H1 (cell line): ENCODE results near the gene CXCL17. TPM values are rescaled to one million over a fixed set of nuclear protein-coding genes. Genes with fewer than 3 reads are reported as not detected.
A peak's percentile ranks its signal among the peaks of the same experiment; 100 is the strongest.

Experiments used
- CTCF ChIA-PET: fragments of 300-600 bp; sonication (Branson Sonifier 250); formaldehyde crosslinking; loops from one replicate; lab custom pipeline; 2021; ENCODE audit not compliant: partially characterized antibody; lab: Charles Lee
- POLR2A ChIA-PET: fragments of 300-600 bp; sonication (Branson Sonifier 250); formaldehyde crosslinking; loops from one replicate; lab custom pipeline; 2021; ENCODE audit warnings: inconsistent platforms; ENCODE audit not compliant: partially characterized antibody; lab: Charles Lee
- DNase-seq, 2 experiments: peaks; one replicate each; pipeline versions ENCODE4 v3.0.0 to v3.0.0-alpha.2; 2010 to 2022; ENCODE audit warnings: low spot score in 2 of 2, low read depth in 1 of 2, mixed read lengths in 1 of 2
- FAIRE-seq: peaks from 2 replicates; lab custom pipeline; 2011; peaks lifted over from hg19 to GRCh38; lab: Jason Lieb, UNC
- H2AFZ ChIP-seq: 2 replicates; pipeline ENCODE4 v1.8.1; 2012; ENCODE audit warnings: low read length, inconsistent platforms
- H2AK5ac ChIP-seq: 2 replicates; pipeline ENCODE4 v1.6.1; 2013; ENCODE audit warnings: low read depth, low read length
- H2BK120ac ChIP-seq: replicated peaks from 2 replicates; pipeline ENCODE3; 2013; ENCODE audit warnings: low read depth, low read length, inconsistent platforms
- H2BK12ac ChIP-seq: 2 replicates; pipeline ENCODE4 v1.6.1; 2013; ENCODE audit warnings: low read depth, low read length
- H2BK15ac ChIP-seq: 2 replicates; pipeline ENCODE4 v1.6.1; 2013; ENCODE audit warnings: low read length
- H2BK20ac ChIP-seq: 2 replicates; pipeline ENCODE4 v1.6.1; 2013; ENCODE audit warnings: low read length
- H2BK5ac ChIP-seq: 2 replicates; pipeline ENCODE4 v1.6.1; 2013; ENCODE audit warnings: low read depth, low read length
- H3K14ac ChIP-seq: 2 replicates; pipeline ENCODE4 v1.6.1; 2013; ENCODE audit warnings: inconsistent platforms; ENCODE audit not compliant: insufficient read length
- H3K18ac ChIP-seq: 2 replicates; pipeline ENCODE4 v1.6.1; 2013; ENCODE audit warnings: low read length; ENCODE audit errors: extremely low read depth
- H3K23ac ChIP-seq: 2 replicates; pipeline ENCODE4 v1.6.1; 2013; ENCODE audit warnings: inconsistent platforms; ENCODE audit not compliant: insufficient read length
- H3K23me2 ChIP-seq: 2 replicates; pipeline ENCODE4 v1.6.1; 2013; ENCODE audit warnings: low read depth, low read length
- H3K27ac ChIP-seq: 2 replicates; pipeline ENCODE4 v1.6.1; 2011; ENCODE audit warnings: low read depth, low read length, inconsistent platforms
- H3K27me3 ChIP-seq, 4 experiments: replicated peaks in 1 of 4; 1 replicate in 1 of 4; 2 replicates in 3 of 4; pipeline versions ENCODE4 v1.6.1 to v1.8.1; 2011 to 2013; ENCODE audit warnings: low read length in 3 of 4, mild to moderate bottlenecking in 3 of 4, inconsistent platforms in 2 of 4, mixed read lengths in 2 of 4, moderate library complexity in 1 of 4; ENCODE audit not compliant: control insufficient read depth in 3 of 4, insufficient read depth in 3 of 4; ENCODE audit errors: extremely low read depth in 1 of 4
- H3K36me3 ChIP-seq, 4 experiments: 2 replicates each; pipeline versions ENCODE4 v1.6.1 to v1.8.1; 2011 to 2013; ENCODE audit warnings: mild to moderate bottlenecking in 4 of 4, low read length in 3 of 4, moderate library complexity in 2 of 4, control low read depth in 1 of 4, inconsistent platforms in 1 of 4; ENCODE audit not compliant: insufficient read depth in 4 of 4, control insufficient read depth in 2 of 4
- H3K4ac ChIP-seq: replicated peaks from 2 replicates; pipeline ENCODE3; 2013; ENCODE audit warnings: low read length, low read depth, mixed read lengths, inconsistent platforms; ENCODE audit not compliant: insufficient read length
- H3K4me1 ChIP-seq, 4 experiments: replicated peaks in 1 of 4; 1 replicate in 1 of 4; 2 replicates in 3 of 4; pipeline versions ENCODE4 v1.6.1 to v1.8.1; 2011 to 2013; ENCODE audit warnings: low read length in 3 of 4, inconsistent platforms in 2 of 4, mixed read lengths in 1 of 4; ENCODE audit not compliant: insufficient read depth in 4 of 4, control insufficient read depth in 3 of 4
- H3K4me2 ChIP-seq, 2 experiments: 2 replicates each; pipeline versions ENCODE4 v1.6.1 to v1.8.1; 2011 to 2013; ENCODE audit warnings: low read depth in 2 of 2, low read length in 2 of 2, control low read depth in 1 of 2, inconsistent platforms in 1 of 2, mild to moderate bottlenecking in 1 of 2; ENCODE audit not compliant: insufficient read depth in 1 of 2
- H3K4me3 ChIP-seq, 4 experiments: fragments of 200-600, 300-600 bp in 1 of 4; sonication (generic), shearing (Covaris generic), sonication (Bioruptor Twin) in 1 of 4; 2 replicates each; pipeline versions ENCODE4 v1.5.1 to v1.8.1; 2011 to 2016; ENCODE audit warnings: low read length in 4 of 4, low read depth in 3 of 4, control low read depth in 2 of 4, inconsistent platforms in 2 of 4, mild to moderate bottlenecking in 2 of 4, mixed read lengths in 1 of 4, moderate library complexity in 1 of 4; ENCODE audit not compliant: insufficient read depth in 2 of 4; ENCODE audit errors: extremely low read depth in 1 of 4
- H3K56ac ChIP-seq: replicated peaks from 2 replicates; pipeline ENCODE3; 2013; ENCODE audit warnings: low read depth, mild to moderate bottlenecking, mixed read lengths, low read length, inconsistent platforms; ENCODE audit not compliant: insufficient read length
- H3K79me1 ChIP-seq: 2 replicates; pipeline ENCODE4 v1.6.1; 2013; ENCODE audit warnings: low read depth, low read length, control low read depth
- H3K79me2 ChIP-seq, 2 experiments: 2 replicates each; pipeline versions ENCODE4 v1.6.1 to v1.8.1; 2012 to 2013; ENCODE audit warnings: low read length in 2 of 2, mild to moderate bottlenecking in 2 of 2, inconsistent platforms in 1 of 2; ENCODE audit not compliant: insufficient read depth in 2 of 2, control insufficient read depth in 1 of 2
- H3K9ac ChIP-seq, 4 experiments: replicated peaks in 1 of 4; 1 replicate in 1 of 4; 2 replicates in 3 of 4; pipeline versions ENCODE4 v1.6.1 to v1.8.1; 2011 to 2013; ENCODE audit warnings: low read depth in 3 of 4, low read length in 3 of 4, control low read depth in 2 of 4, mild to moderate bottlenecking in 2 of 4, moderate library complexity in 2 of 4, inconsistent platforms in 1 of 4; ENCODE audit errors: extremely low read depth in 1 of 4
- H3K9me3 ChIP-seq, 2 experiments: 2 replicates each; pipeline versions ENCODE4 v1.6.1 to v1.8.1; 2012 to 2013; ENCODE audit warnings: mild to moderate bottlenecking in 2 of 2, moderate library complexity in 2 of 2, control low read depth in 1 of 2, inconsistent platforms in 1 of 2, low read depth in 1 of 2, low read length in 1 of 2, mixed read lengths in 1 of 2; ENCODE audit not compliant: insufficient read depth in 2 of 2
- H4K20me1 ChIP-seq, 2 experiments: replicated peaks in 1 of 2; 2 replicates each; pipeline versions ENCODE3 to v1.8.1; 2011 to 2013; ENCODE audit warnings: inconsistent platforms in 2 of 2, low read length in 2 of 2, mild to moderate bottlenecking in 1 of 2; ENCODE audit not compliant: insufficient read depth in 2 of 2, control insufficient read depth in 1 of 2
- H4K5ac ChIP-seq: 2 replicates; pipeline ENCODE4 v1.6.1; 2013; ENCODE audit warnings: low read length, low read depth, mixed read lengths, inconsistent platforms; ENCODE audit not compliant: insufficient read length
- H4K8ac ChIP-seq: 2 replicates; pipeline ENCODE4 v1.8.0; 2013; ENCODE audit warnings: mild to moderate bottlenecking, moderate library complexity, low read length, inconsistent platforms; ENCODE audit not compliant: insufficient read depth; ENCODE audit errors: extremely low read depth
- H4K91ac ChIP-seq: replicated peaks from 2 replicates; pipeline ENCODE3; 2013; ENCODE audit warnings: low read length, mixed read lengths, inconsistent platforms; ENCODE audit not compliant: insufficient read length
- ASH2L ChIP-seq: fragments of 200-600, 300-600 bp; sonication (generic); IDR thresholded peaks from one replicate; pipeline ENCODE4 v1.7.1; 2017; ENCODE audit warnings: low read length
- ATF3 ChIP-seq: IDR thresholded peaks from 2 replicates; pipeline ENCODE4 v1.6.1; 2011; ENCODE audit warnings: low read depth, mild to moderate bottlenecking, low read length; ENCODE audit not compliant: insufficient read depth
- BRCA1 ChIP-seq: IDR thresholded peaks from 2 replicates; pipeline ENCODE4 v1.6.1; 2012; ENCODE audit warnings: low read depth, low read length, improper control_type of control experiment
- CREB1 ChIP-seq: IDR thresholded peaks from 2 replicates; pipeline ENCODE4 v1.6.1; 2012; ENCODE audit warnings: inconsistent platforms
- GABPA ChIP-seq: IDR thresholded peaks from 2 replicates; pipeline ENCODE4 v1.6.1; 2011; ENCODE audit warnings: mild to moderate bottlenecking, low read length, moderate library complexity, borderline replicate concordance; ENCODE audit not compliant: insufficient read depth
- JUND ChIP-seq: IDR thresholded peaks from 2 replicates; pipeline ENCODE4 v1.6.1; 2011; ENCODE audit warnings: mild to moderate bottlenecking, improper control_type of control experiment, low read length
- MAX ChIP-seq: IDR thresholded peaks from 2 replicates; pipeline ENCODE4 v1.6.1; 2012; ENCODE audit warnings: inconsistent platforms
- RAD21 ChIP-seq, 2 experiments: IDR thresholded peaks in 1 of 2; conservative IDR thresholded peaks in 1 of 2; 2 replicates each; pipeline ENCODE4 v1.6.1; 2011; ENCODE audit warnings: low read depth in 2 of 2, low read length in 2 of 2, improper control_type of control experiment in 1 of 2, inconsistent platforms in 1 of 2, mild to moderate bottlenecking in 1 of 2, moderate library complexity in 1 of 2
- RXRA ChIP-seq: IDR thresholded peaks from 2 replicates; pipeline ENCODE4 v1.6.1; 2011; ENCODE audit warnings: low read depth, mild to moderate bottlenecking, low read length, moderate library complexity; ENCODE audit not compliant: insufficient read depth
- SP2 ChIP-seq: IDR thresholded peaks from 2 replicates; pipeline ENCODE4 v1.6.1; 2012; ENCODE audit warnings: mild to moderate bottlenecking, low read length, inconsistent platforms
- TBP ChIP-seq: IDR thresholded peaks from 2 replicates; pipeline ENCODE4 v1.6.1; 2011; ENCODE audit warnings: low read depth, low read length, improper control_type of control experiment
- YY1 ChIP-seq: IDR thresholded peaks from 2 replicates; pipeline ENCODE4 v1.6.1; 2011; ENCODE audit warnings: low read depth, mild to moderate bottlenecking, low read length
- WGBS, 2 experiments: shearing (Covaris generic) in 1 of 2; methylation state at CpG; one replicate each; pipeline versions ENCODE4 v1.1.6 to v1.1.7; 2013 to 2015; ENCODE audit warnings: low lambda C conversion rate in 2 of 2, mixed read lengths in 2 of 2, inconsistent platforms in 1 of 2, low coverage in 1 of 2, missing lambda C conversion rate in 1 of 2; ENCODE audit not compliant: insufficient replicate concordance in 2 of 2, insufficient coverage in 1 of 2, insufficient read length in 1 of 2; ENCODE audit errors: extremely low coverage in 1 of 2, missing lambda C conversion rate in 1 of 2; 5-methylcytosine and 5-hydroxymethylcytosine counted together
- polyA plus RNA-seq, 7 experiments: library from polyadenylated mRNA; depleted of rRNA in 3 of 7; stranded (reverse) in 5 of 7; unstranded in 2 of 7; fragments of >200 nt in 5 of 7; fragments of 200-250 nt in 2 of 7; gene quantifications; 1 replicate in 5 of 7; 2 replicates in 1 of 7; 4 replicates in 1 of 7; pipeline versions ENCODE4 v1.2.1 to v1.2.3, GENCODE V29; 2011 to 2013; ENCODE audit warnings: missing spikeins in 2 of 7, mixed read lengths in 2 of 7
- total RNA-seq: library from RNA; stranded (reverse); fragmentation: NEBNext Ultra II Directional; extraction: Animal tissue kit (Norgen Biotek cat#: 25700); gene quantifications from 2 replicates; pipeline ENCODE4 v1.2.1, GENCODE V29; 2021

CXCL17 gene
- total and polyA plus RNA-seq, 2 of the 8 experiments (the other 6 are each of a cell fraction or from before 2014, with no cell fraction given) = not detected

GRCh38 chr19:42420055-42420544, 22.6 kb downstream of the CXCL17 start:
- no peaks in the 10 kb centered on the region for H3K36me3 ChIP-seq
- DNase-seq = peak in 1 of 2 experiments; percentile 75
- no peak overlapping the region; the same call in 1 of the 2 replicates for H2AK5ac ChIP-seq
- no peak overlapping the region for H2AFZ ChIP-seq
- ChIA-PET POLR2A (interaction anchor here (0.9 to 1.7 kb wide), 5 partner anchors 13 to 55 kb away, joined by 3 to 5 read pairs (median 3); no protein-coding TSS in a partner anchor), CTCF (interaction anchor here (0.7 to 10.3 kb wide), 18 partner anchors 8 to 420 kb away, joined by 3 to 101 read pairs (median 4); no protein-coding TSS in a partner anchor)
- no peak overlapping the region for H3K4me3 ChIP-seq
- H3K4ac ChIP-seq = no peak overlapping the region
- H3K9ac ChIP-seq = no peak overlapping the region
- no peak overlapping the region for H2BK12ac ChIP-seq
- peak; percentile 57 for FAIRE-seq
- H3K14ac ChIP-seq = no peak overlapping the region
- H3K4me1 ChIP-seq = peaks cover 0 to 13% (median 4%) of the 10 kb centered on the region in 4 experiments; a peak in 5 of 7 replicates
- peaks cover 7 to 20% of the 10 kb centered on the region in 2 experiments for H4K20me1 ChIP-seq
- H4K8ac ChIP-seq = no peak overlapping the region; the same call in 1 of the 2 replicates
- H2BK120ac ChIP-seq = no peak overlapping the region
- no peak overlapping the region for H2BK5ac ChIP-seq
- no peaks in the 10 kb centered on the region for H3K79me2 ChIP-seq
- no peak overlapping the region for H3K27ac ChIP-seq
- no peak overlapping the region for H4K5ac ChIP-seq
- H3K18ac ChIP-seq = no peak overlapping the region
- H3K9me3 ChIP-seq = peaks cover 4 to 9% of the 10 kb centered on the region in 2 experiments
- no peak overlapping the region for H2BK15ac ChIP-seq
- no peak overlapping the region for H3K23ac ChIP-seq
- H3K79me1 ChIP-seq = no peaks in the 10 kb centered on the region
- H3K23me2 ChIP-seq = peaks cover 7% of the 10 kb centered on the region; the same call in 1 of the 2 replicates
- no peak overlapping the region for H3K56ac ChIP-seq
- H3K27me3 ChIP-seq = peaks cover 12 to 30% (median 29%) of the 10 kb centered on the region in 4 experiments
- H3K4me2 ChIP-seq = no peak overlapping the region
- H4K91ac ChIP-seq = peak overlapping the region; percentile 40
- H2BK20ac ChIP-seq = no peak overlapping the region
- 68% methylated on average over 10 of the region's 10 CpGs; no CpG with 5 or more reads in 1 of the 2 experiments for WGBS, 2 experiments
- TF ChIP-seq RAD21 (IDR thresholded peaks at IDR 0.05 in 1 of 2, conservative IDR thresholded peaks at IDR 0.05 in 1 of 2; ENCODE audit: low read depth in 2 of 2, low read length in 2 of 2) (peak; percentile 44 to 52; a peak in 3 of 4 replicates), MAX (no peak), GABPA (no peak), TBP (no peak), SP2 (no peak), ATF3 (peak; percentile 17; the same call in 1 of the 2 replicates), YY1 (no peak), ASH2L (no peak), RXRA (no peak), CREB1 (0 out of 2 replicates have a peak, but pooled peaks have one; percentile 30), JUND (0 out of 2 replicates have a peak, but pooled peaks have one; percentile 30), BRCA1 (no peak)
